Measurements from ENCODE around the gene ARHGDIG.
"Not testable (repeated sequence)": the region's sequence is repeated elsewhere in the genome, so short reads cannot be mapped to it uniquely, and the experiment has no call there.

ARHGDIG gene

GRCh38 chr16:301950-302349, 21.6 kb downstream of the ARHGDIG start:
- no peak for DNase-seq

GRCh38 chr16:303760-304505, 23.5 kb downstream of the ARHGDIG start:
- DNase-seq, result no peak

GRCh38 chr16:305916-306626, 25.7 kb downstream of the ARHGDIG start:
- DNase-seq, result no peak

GRCh38 chr16:306911-307370, 26.6 kb downstream of the ARHGDIG start:
- no peak for DNase-seq

- DNase-seq, result no peak
Measured at GRCh38 chr16:307691-308312, 27.4 kb downstream of the ARHGDIG start.

GRCh38 chr16:309476-309875, 29.1 kb downstream of the ARHGDIG start:
- no peak for DNase-seq

GRCh38 chr16:311725-312124, 31.3 kb downstream of the ARHGDIG start:
- DNase-seq, result no peak

- DNase-seq, result no peak
Measured at GRCh38 chr16:314351-314750, 34.0 kb downstream of the ARHGDIG start.

GRCh38 chr16:314795-315299, 34.5 kb downstream of the ARHGDIG start:
- no peak for DNase-seq

GRCh38 chr16:316741-317464, 36.5 kb downstream of the ARHGDIG start:
- DNase-seq, result no peak

- no peak for DNase-seq
Measured at GRCh38 chr16:317583-317982, 37.2 kb downstream of the ARHGDIG start.

GRCh38 chr16:318628-319027, 38.2 kb downstream of the ARHGDIG start:
- no peak for DNase-seq

- DNase-seq, result no peak
Measured at GRCh38 chr16:320206-320605, 39.8 kb downstream of the ARHGDIG start.

- no peak for DNase-seq
Measured at GRCh38 chr16:321532-321931, 41.1 kb downstream of the ARHGDIG start.

GRCh38 chr16:322476-323143, 42.2 kb downstream of the ARHGDIG start:
- no peak for DNase-seq

- no peak for DNase-seq
Measured at GRCh38 chr16:324201-324450, 43.7 kb downstream of the ARHGDIG start.

GRCh38 chr16:324451-325334, 44.3 kb downstream of the ARHGDIG start:
- DNase-seq, result no peak

GRCh38 chr16:325375-326145, 45.2 kb downstream of the ARHGDIG start:
- no peak for DNase-seq

- DNase-seq, result no peak
Measured at GRCh38 chr16:330741-331140, 50.4 kb downstream of the ARHGDIG start.

GRCh38 chr16:331181-331814, 50.9 kb downstream of the ARHGDIG start:
- DNase-seq, result not testable (repeated sequence)
